Sigmoid colon (tissue), 7 donors: Measurements from ENCODE around the gene PPP1R12A. TPM values are rescaled to one million over a fixed set of nuclear protein-coding genes. Genes with fewer than 3 reads are reported as not detected.

Source experiments
- DNase-seq: peaks from one replicate; pipeline ENCODE4 v3.0.0-alpha.2; 2019
- H3K27ac ChIP-seq, 4 donors: fragments of 200-600 bp; sonication (generic); one replicate each; pipeline ENCODE4 v1.5.1; 2016 to 2019; ENCODE audit warnings: mild to moderate bottlenecking in 1 of 4
- H3K27me3 ChIP-seq, 3 donors: fragments of 200-600 bp; sonication (generic); one replicate each; pipeline ENCODE4 v1.5.1; 2019; ENCODE audit warnings: mild to moderate bottlenecking in 1 of 3
- H3K36me3 ChIP-seq, 4 donors: fragments of 200-600 bp; sonication (generic); one replicate each; pipeline ENCODE4 v1.5.1; 2016 to 2019
- H3K4me1 ChIP-seq, 4 donors: fragments of 200-600 bp; sonication (generic); one replicate each; pipeline ENCODE4 v1.5.1; 2017 to 2019
- H3K4me3 ChIP-seq, 4 donors: fragments of 200-600 bp; sonication (generic); one replicate each; pipeline ENCODE4 v1.5.1; 2017 to 2019; ENCODE audit warnings: mild to moderate bottlenecking in 2 of 4, moderate library complexity in 1 of 4
- H3K9me3 ChIP-seq, 4 donors: fragments of 200-600 bp in 3 of 4; sonication (generic) in 3 of 4; one replicate each; pipeline versions ENCODE4 v1.5.1 to v1.6.1; 2013 to 2019
- CTCF ChIP-seq, 4 experiments: fragments of 450-650 bp in 3 of 4; fragments of 200-600 bp in 1 of 4; IDR thresholded peaks; one replicate each; pipeline ENCODE4 v1.5.1; 2016 to 2019; ENCODE audit warnings: antibody characterized with exemption in 4 of 4, mild to moderate bottlenecking in 3 of 4, moderate library complexity in 2 of 4
- EP300 ChIP-seq, 4 donors: sonication (generic); formaldehyde crosslinking; IDR thresholded peaks; one replicate each; pipeline ENCODE4 v1.6.1; 2017; ENCODE audit warnings: antibody characterized with exemption in 4 of 4
- POLR2A ChIP-seq, 2 donors: fragments of 450-650 bp; IDR thresholded peaks; one replicate each; pipeline ENCODE4 v1.6.1; 2016; ENCODE audit warnings: antibody characterized with exemption in 2 of 2, mild to moderate bottlenecking in 2 of 2, moderate library complexity in 2 of 2
- POLR2AphosphoS5 ChIP-seq, 4 donors: sonication (generic); formaldehyde crosslinking; IDR thresholded peaks; one replicate each; pipeline ENCODE4 v1.6.1; 2017; ENCODE audit warnings: antibody characterized with exemption in 4 of 4
- WGBS, 2 donors: extraction: QIAGEN DNeasy Blood & Tissue Kit; methylation state at CpG; one replicate each; pipeline ENCODE4 v1.1.7; 2013; 5-methylcytosine and 5-hydroxymethylcytosine counted together
- intact Hi-C: fragments of 100-400 bp; cut with DNase I; formaldehyde crosslinking; loops from one replicate; pipeline ENCODE4 v1.15.1; 2023
- polyA plus RNA-seq, 3 donors: library from polyadenylated mRNA; stranded (reverse); fragments of 200-250 nt; gene quantifications; one replicate each; pipeline ENCODE4 v1.2.3, GENCODE V29; 2013
- total RNA-seq, 4 donors: library from RNA; depleted of rRNA; stranded (reverse); fragments of >200 nt; gene quantifications; one replicate each; pipeline ENCODE4 v1.1.0, GENCODE V29; 2016
- donor health status: healthy with polysubstance abuse.
- donor health status: Bipolar disorder and iron deficiency.
- donor health status: healthy.

The PPP1R12A gene
- total and polyA plus RNA-seq, 7 donors = 11.4 to 528 (median 326) TPM

DNA sequence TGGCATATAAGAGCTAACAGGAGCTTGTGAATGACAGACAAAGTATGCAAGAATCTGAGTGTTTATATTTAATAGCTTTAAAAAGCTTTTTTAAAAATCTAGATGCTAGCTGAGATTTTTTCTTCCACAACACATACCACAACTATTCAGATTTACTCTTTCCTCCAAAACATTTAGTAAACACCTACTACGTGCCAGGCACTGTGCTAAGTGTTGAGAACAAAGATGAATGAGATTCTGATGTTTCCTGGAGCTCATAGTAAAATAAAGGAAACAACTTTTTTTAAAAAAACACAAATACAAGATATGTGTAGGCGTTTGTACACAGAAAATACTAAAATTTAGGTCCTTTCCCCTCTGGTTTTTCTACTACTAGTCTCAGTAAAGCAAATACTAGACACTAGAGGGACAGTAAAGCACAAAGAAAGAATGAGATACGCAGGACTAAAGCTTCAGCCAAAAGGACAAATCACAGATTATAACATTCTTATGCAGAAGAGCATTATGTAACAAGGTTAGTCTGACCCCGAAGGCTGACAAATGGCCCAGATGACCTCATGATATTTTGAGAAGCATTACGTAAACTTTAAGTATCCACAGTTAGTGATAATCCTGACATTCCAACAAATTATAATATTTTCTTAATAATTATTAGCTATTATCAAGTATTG is 165.6 kb downstream of the PPP1R12A start:
- Histone ChIP-seq H3K4me3 (no peak overlapping the region), H3K27ac (peak overlapping the region in 1 of 4 donors; percentile 5)

GRCh38 chr12:79766705-79767464 is 168.0 kb downstream of the PPP1R12A start:
- WGBS, 2 donors = 89 to 95% methylated on average over 3 of the region's 3 CpGs
- peaks cover 0 to 10% (median 8%) of the 10 kb centered on the region in 4 donors for H3K4me1 ChIP-seq
- intact Hi-C loops = no loop called here
- H3K36me3 ChIP-seq = no peaks in the 10 kb centered on the region
- no peaks in the 10 kb centered on the region for H3K9me3 ChIP-seq
- H3K27ac ChIP-seq = no peak overlapping the region
- no peak for DNase-seq
- TF ChIP-seq POLR2A (IDR thresholded peaks at IDR 0.05) (no peak), EP300 (IDR thresholded peaks at IDR 0.05) (no peak), POLR2AphosphoS5 (IDR thresholded peaks at IDR 0.05) (no peak), CTCF (IDR thresholded peaks at IDR 0.05) (no peak)
- no peak overlapping the region for H3K4me3 ChIP-seq
- no peaks in the 10 kb centered on the region for H3K27me3 ChIP-seq

More for the DNA sequence above, 165.6 kb downstream of the PPP1R12A start:
- WGBS, 2 donors = 88 to 92% methylated on average over 5 of the region's 5 CpGs
- no peak for TF ChIP-seq EP300 (IDR thresholded peaks at IDR 0.05)
- TF ChIP-seq POLR2AphosphoS5 (IDR thresholded peaks at IDR 0.05) = peak in 1 of 4 donors; percentile 16
- intact Hi-C loops = no loop called here
- no peak for DNase-seq
- H3K27me3 ChIP-seq = no peaks in the 10 kb centered on the region
- peaks cover 0 to 10% (median 8%) of the 10 kb centered on the region in 4 donors for H3K4me1 ChIP-seq
- H3K36me3 ChIP-seq = peaks cover 0 to 16% (median 2%) of the 10 kb centered on the region in 4 donors
- H3K9me3 ChIP-seq = no peaks in the 10 kb centered on the region

- no peak overlapping the region for H3K27ac ChIP-seq
- TF ChIP-seq EP300 (IDR thresholded peaks at IDR 0.05) (no peak), POLR2AphosphoS5 (IDR thresholded peaks at IDR 0.05) (no peak), POLR2A (IDR thresholded peaks at IDR 0.05) (no peak), CTCF (IDR thresholded peaks at IDR 0.05) (no peak)
- DNase-seq = no peak
- 88 to 90% methylated on average over 1 of the region's 1 CpG for WGBS, 2 donors
- H3K4me3 ChIP-seq = no peak overlapping the region
- intact Hi-C loops = no loop called here
- no peaks in the 10 kb centered on the region for H3K27me3 ChIP-seq
- no peaks in the 10 kb centered on the region for H3K9me3 ChIP-seq
- H3K4me1 ChIP-seq = peaks cover 0 to 10% (median 8%) of the 10 kb centered on the region in 4 donors
- no peaks in the 10 kb centered on the region for H3K36me3 ChIP-seq
Measured at GRCh38 chr12:79765157-79765556, 169.7 kb downstream of the PPP1R12A start.

DNA sequence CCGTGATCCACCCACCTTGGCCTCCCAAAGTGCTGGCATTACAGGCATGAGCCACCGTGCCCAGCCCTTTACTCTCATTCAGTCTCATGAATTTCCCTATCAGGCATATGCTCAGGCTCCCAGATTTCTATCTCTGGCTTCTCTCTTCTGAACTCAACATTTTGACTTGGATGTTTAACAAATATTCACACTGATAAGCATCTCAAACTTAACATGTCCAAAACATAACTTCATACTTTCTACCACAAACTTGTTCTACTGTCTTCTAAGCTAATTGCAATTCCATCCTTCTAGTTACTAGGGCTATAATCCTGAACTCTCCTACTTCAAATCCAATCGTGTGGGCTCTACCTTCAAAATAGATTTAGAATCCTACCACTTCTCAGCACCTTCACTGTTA is 170.3 kb downstream of the PPP1R12A start:
- intact Hi-C loops = no loop called here
- H3K9me3 ChIP-seq = no peaks in the 10 kb centered on the region
- H3K4me3 ChIP-seq = no peak overlapping the region
- peaks cover 0 to 8% (median 7%) of the 10 kb centered on the region in 4 donors for H3K4me1 ChIP-seq
- no peak overlapping the region for H3K27ac ChIP-seq
- 90 to 94% methylated on average over 3 of the region's 3 CpGs for WGBS, 2 donors
- no peak for DNase-seq
- H3K27me3 ChIP-seq = no peaks in the 10 kb centered on the region
- no peaks in the 10 kb centered on the region for H3K36me3 ChIP-seq
- TF ChIP-seq POLR2A (IDR thresholded peaks at IDR 0.05) (no peak), EP300 (IDR thresholded peaks at IDR 0.05) (no peak), POLR2AphosphoS5 (IDR thresholded peaks at IDR 0.05) (no peak), CTCF (IDR thresholded peaks at IDR 0.05) (no peak)

- H3K27ac ChIP-seq = no peak overlapping the region
- no peak for DNase-seq
- H3K36me3 ChIP-seq = no peaks in the 10 kb centered on the region
- H3K27me3 ChIP-seq = no peaks in the 10 kb centered on the region
- H3K9me3 ChIP-seq = no peaks in the 10 kb centered on the region
- intact Hi-C loops = no loop called here
- 88 to 89% methylated on average over 5 of the region's 5 CpGs for WGBS, 2 donors
- H3K4me1 ChIP-seq = peaks cover 0 to 2% (median under 1%) of the 10 kb centered on the region in 4 donors
- H3K4me3 ChIP-seq = no peak overlapping the region
- no peak for TF ChIP-seq POLR2AphosphoS5 (IDR thresholded peaks at IDR 0.05)
- no peak for TF ChIP-seq CTCF (IDR thresholded peaks at IDR 0.05)
- TF ChIP-seq EP300 (IDR thresholded peaks at IDR 0.05) = no peak
- TF ChIP-seq POLR2A (IDR thresholded peaks at IDR 0.05) = no peak
Measured at GRCh38 chr12:79763766-79764452, 171.0 kb downstream of the PPP1R12A start.
